Neuron (in vitro differentiated cells): Measurements from ENCODE around the gene UTP14A.
"Not testable (repeated sequence)": the region's sequence is repeated elsewhere in the genome, so short reads cannot be mapped to it uniquely, and the experiment has no call there.

Experiments
- H2AFZ ChIP-seq: one replicate; pipeline ENCODE4 v1.6.1; 2013; ENCODE audit warnings: low read depth, mild to moderate bottlenecking, inconsistent platforms, low read length, moderate library complexity
- H3K27me3 ChIP-seq: one replicate; pipeline ENCODE4 v1.6.1; 2013; ENCODE audit warnings: low read length; ENCODE audit not compliant: insufficient read depth
- H3K36me3 ChIP-seq: one replicate; pipeline ENCODE4 v1.6.1; 2013; ENCODE audit warnings: low read length; ENCODE audit not compliant: insufficient read depth
- H3K4me1 ChIP-seq: one replicate; pipeline ENCODE4 v1.6.1; 2013; ENCODE audit warnings: low read length; ENCODE audit not compliant: insufficient read depth
- H3K4me3 ChIP-seq: 2 replicates; pipeline ENCODE4 v1.5.1; 2013; ENCODE audit warnings: mild to moderate bottlenecking, low read length, moderate library complexity
- H3K9me3 ChIP-seq: one replicate; pipeline ENCODE4 v1.6.1; 2013; ENCODE audit warnings: low read length

UTP14A gene

GRCh38 chrX:129905787-129906580, at the start of gene UTP14A:
Gene UTP14A, plus strand, starts transcription at chrX:129906164. Its CDS starts 47 bp downstream, at chrX:129906211.
- Histone ChIP-seq H3K27me3 (no peaks in the 10 kb centered on the region), H3K4me1 (peaks cover 2% of the 10 kb centered on the region), H2AFZ (peak within 1 kb of the TSS; percentile 54), H3K9me3 (no peaks in the 10 kb centered on the region), H3K4me3 (peak within 1 kb of the TSS; percentile 98), H3K36me3 (peaks cover 11% of the 10 kb centered on the region)

- H3K9me3 ChIP-seq, H3K4me1 ChIP-seq, H3K27me3 ChIP-seq, H3K4me3 ChIP-seq, H2AFZ ChIP-seq, H3K36me3 ChIP-seq: not testable (repeated sequence)
Measured at GRCh38 chrX:129859134-129859533, 46.8 kb upstream of the UTP14A start.

- not testable (repeated sequence) for H3K27me3 ChIP-seq, H3K4me3 ChIP-seq
Measured at GRCh38 chrX:129866321-129866720, 39.6 kb upstream of the UTP14A start.

GRCh38 chrX:129872524-129872923, 33.4 kb upstream of the UTP14A start:
- Histone ChIP-seq H3K4me1 (no peaks in the 10 kb centered on the region), H2AFZ (no peak overlapping the region), H3K9me3 (no peaks in the 10 kb centered on the region), H3K27me3 (peaks cover 5% of the 10 kb centered on the region), H3K4me3 (no peak overlapping the region), H3K36me3 (no peaks in the 10 kb centered on the region)

More at GRCh38 chrX:129866321-129866720, 39.6 kb upstream of the UTP14A start:
- not testable (repeated sequence) for H3K9me3 ChIP-seq, H2AFZ ChIP-seq, H3K4me1 ChIP-seq, H3K36me3 ChIP-seq

GRCh38 chrX:129875669-129876068, 30.3 kb upstream of the UTP14A start:
- Histone ChIP-seq H3K27me3 (peaks cover 5% of the 10 kb centered on the region), H3K4me3 (no peak overlapping the region), H3K4me1 (no peaks in the 10 kb centered on the region), H3K9me3 (no peaks in the 10 kb centered on the region), H3K36me3 (no peaks in the 10 kb centered on the region), H2AFZ (no peak overlapping the region)

GRCh38 chrX:129876771-129877305, 29.1 kb upstream of the UTP14A start:
- Histone ChIP-seq H3K4me3 (no peak overlapping the region), H3K27me3 (peaks cover under 1% of the 10 kb centered on the region), H3K36me3 (no peaks in the 10 kb centered on the region), H3K4me1 (no peaks in the 10 kb centered on the region), H3K9me3 (no peaks in the 10 kb centered on the region), H2AFZ (no peak overlapping the region)

GRCh38 chrX:129877401-129877800, 28.6 kb upstream of the UTP14A start:
- H2AFZ ChIP-seq, result no peak overlapping the region
- H3K4me3 ChIP-seq, result no peak overlapping the region
- no peaks in the 10 kb centered on the region for H3K9me3 ChIP-seq
- H3K36me3 ChIP-seq, result no peaks in the 10 kb centered on the region
- H3K4me1 ChIP-seq, result no peaks in the 10 kb centered on the region
- H3K27me3 ChIP-seq, result no peaks in the 10 kb centered on the region

- Histone ChIP-seq H3K4me1 (no peaks in the 10 kb centered on the region), H3K36me3 (no peaks in the 10 kb centered on the region), H2AFZ (no peak overlapping the region), H3K4me3 (no peak overlapping the region), H3K9me3 (no peaks in the 10 kb centered on the region), H3K27me3 (no peaks in the 10 kb centered on the region)
Measured at GRCh38 chrX:129900054-129900453, 5.9 kb upstream of the UTP14A start.

- no peaks in the 10 kb centered on the region for H3K27me3 ChIP-seq
- H3K36me3 ChIP-seq, result peaks cover 21% of the 10 kb centered on the region
- H2AFZ ChIP-seq, result no peak overlapping the region
- H3K4me3 ChIP-seq, result no peak overlapping the region
- H3K9me3 ChIP-seq, result no peaks in the 10 kb centered on the region
- peaks cover 2% of the 10 kb centered on the region for H3K4me1 ChIP-seq
Measured at GRCh38 chrX:129908636-129909035, 2.7 kb downstream of the UTP14A start.

GRCh38 chrX:129925305-129926092, 19.5 kb downstream of the UTP14A start:
- Histone ChIP-seq H3K4me3 (no peak overlapping the region), H2AFZ (no peak overlapping the region), H3K4me1 (no peaks in the 10 kb centered on the region), H3K9me3 (no peaks in the 10 kb centered on the region), H3K36me3 (peaks cover 31% of the 10 kb centered on the region), H3K27me3 (no peaks in the 10 kb centered on the region)

GRCh38 chrX:129930941-129931410, 25.0 kb downstream of the UTP14A start:
- H3K4me1 ChIP-seq, result no peaks in the 10 kb centered on the region
- peak overlapping the region; percentile 53 for H2AFZ ChIP-seq
- peak overlapping the region; percentile 51 for H3K4me3 ChIP-seq
- peaks cover 29% of the 10 kb centered on the region for H3K27me3 ChIP-seq
- peaks cover 17% of the 10 kb centered on the region for H3K36me3 ChIP-seq
- H3K9me3 ChIP-seq, result no peaks in the 10 kb centered on the region

- H3K4me1 ChIP-seq, result no peaks in the 10 kb centered on the region
- peaks cover 30% of the 10 kb centered on the region for H3K27me3 ChIP-seq
- peak overlapping the region; percentile 53 for H2AFZ ChIP-seq
- H3K4me3 ChIP-seq, result peak overlapping the region; percentile 51
- H3K36me3 ChIP-seq, result peaks cover 12% of the 10 kb centered on the region
- no peaks in the 10 kb centered on the region for H3K9me3 ChIP-seq
Measured at GRCh38 chrX:129931411-129932015, 25.5 kb downstream of the UTP14A start.
